Measurements from ENCODE around the gene MTFR1L. TPM values are rescaled to one million over a fixed set of nuclear protein-coding genes. Genes with fewer than 3 reads are reported as not detected.
A peak's percentile ranks its signal among the peaks of the same experiment; 100 is the strongest.

MTFR1L gene
- total RNA-seq, 4 donors from 2014 or later = 73.2 to 125 (median 93.6) TPM

GRCh38 chr1:25863486-25864262 lies 43.9 kb downstream of the MTFR1L start:
- H3K9me3 ChIP-seq = no peaks in the 10 kb centered on the region
- H3K4me3 ChIP-seq = no peak overlapping the region
- no peaks in the 10 kb centered on the region for H3K27me3 ChIP-seq
- TF ChIP-seq POLR2A (IDR thresholded peaks at IDR 0.05) = no peak
- TF ChIP-seq EP300 (IDR thresholded peaks at IDR 0.05; ENCODE audit: low read depth) = no peak
- no peak for TF ChIP-seq CTCF (IDR thresholded peaks at IDR 0.05)
- no peak for TF ChIP-seq POLR2AphosphoS5 (IDR thresholded peaks at IDR 0.05)
- no peaks in the 10 kb centered on the region for H3K36me3 ChIP-seq
- intact Hi-C loops (cut with DNase I; ENCODE audit: low total_unique reads) (no loop called here), in situ Hi-C loops (cut with MboI; ENCODE audit: low pct_ligation_motif_present in 1 of 4, low pct_unique_long_range_greater_than_20kb in 1 of 4, low sequenced_read_pairs in 3 of 4) (no loop called here)
- H3K27ac ChIP-seq = no peak overlapping the region
- H3K4me1 ChIP-seq = peaks cover 4 to 31% (median 22%) of the 10 kb centered on the region in 4 donors
- DNase-seq = no peak
- 79 to 93% methylated on average over 2 to 25 of the region's 25 CpGs for WGBS, 2 donors (ENCODE audit: low coverage in 1 of 2)

GRCh38 chr1:25864434-25864833 lies 44.7 kb downstream of the MTFR1L start:
- no peak overlapping the region for H3K27ac ChIP-seq
- no peak overlapping the region for H3K4me3 ChIP-seq
- peaks cover 0 to 25% (median 17%) of the 10 kb centered on the region in 4 donors for H3K4me1 ChIP-seq
- TF ChIP-seq POLR2AphosphoS5 (IDR thresholded peaks at IDR 0.05) (no peak), POLR2A (IDR thresholded peaks at IDR 0.05) (no peak), EP300 (IDR thresholded peaks at IDR 0.05; ENCODE audit: low read depth) (no peak), CTCF (IDR thresholded peaks at IDR 0.05) (no peak)
- no peaks in the 10 kb centered on the region for H3K36me3 ChIP-seq
- H3K9me3 ChIP-seq = no peaks in the 10 kb centered on the region
- H3K27me3 ChIP-seq = no peaks in the 10 kb centered on the region
- DNase-seq = no peak
- 87 to 90% methylated on average over 3 of the region's 3 CpGs for WGBS, 2 donors (ENCODE audit: low coverage in 1 of 2)
- intact Hi-C loops (cut with DNase I; ENCODE audit: low total_unique reads) (no loop called here), in situ Hi-C loops (cut with MboI; ENCODE audit: low pct_ligation_motif_present in 1 of 4, low pct_unique_long_range_greater_than_20kb in 1 of 4, low sequenced_read_pairs in 3 of 4) (no loop called here)

GRCh38 chr1:25866288-25866687 lies 46.5 kb downstream of the MTFR1L start:
- no peaks in the 10 kb centered on the region for H3K9me3 ChIP-seq
- no peaks in the 10 kb centered on the region for H3K27me3 ChIP-seq
- H3K27ac ChIP-seq = no peak overlapping the region
- WGBS, 2 donors (ENCODE audit: low coverage in 1 of 2) = 33 to 68% methylated on average over 1 of the region's 1 CpG
- H3K4me1 ChIP-seq = peaks cover 0 to 17% (median 14%) of the 10 kb centered on the region in 4 donors
- in situ Hi-C loops (cut with MboI; ENCODE audit: low pct_ligation_motif_present in 1 of 4, low pct_unique_long_range_greater_than_20kb in 1 of 4, low sequenced_read_pairs in 3 of 4) = no loop called here
- H3K36me3 ChIP-seq = no peaks in the 10 kb centered on the region
- H3K4me3 ChIP-seq = no peak overlapping the region
- no peak for DNase-seq
- no peak for TF ChIP-seq EP300 (IDR thresholded peaks at IDR 0.05; ENCODE audit: low read depth)
- no peak for TF ChIP-seq POLR2A (IDR thresholded peaks at IDR 0.05)
- TF ChIP-seq POLR2AphosphoS5 (IDR thresholded peaks at IDR 0.05) = no peak
- TF ChIP-seq CTCF (IDR thresholded peaks at IDR 0.05) = no peak
- intact Hi-C loops (cut with DNase I; ENCODE audit: low total_unique reads) = no loop called here

- Histone ChIP-seq H3K9me3 (no peaks in the 10 kb centered on the region), H3K4me1 (peaks cover 7 to 26% (median 22%) of the 10 kb centered on the region in 4 donors), H3K27me3 (no peaks in the 10 kb centered on the region), H3K4me3 (no peak overlapping the region), H3K27ac (peak overlapping the region in 1 of 4 donors; percentile 62), H3K36me3 (no peaks in the 10 kb centered on the region)
- in situ Hi-C loops (cut with MboI; ENCODE audit: low pct_ligation_motif_present in 1 of 4, low pct_unique_long_range_greater_than_20kb in 1 of 4, low sequenced_read_pairs in 3 of 4) = no loop called here
- DNase-seq = no peak
- TF ChIP-seq POLR2AphosphoS5 (IDR thresholded peaks at IDR 0.05) = no peak
- TF ChIP-seq EP300 (IDR thresholded peaks at IDR 0.05; ENCODE audit: low read depth) = no peak
- TF ChIP-seq POLR2A (IDR thresholded peaks at IDR 0.05) = no peak
- TF ChIP-seq CTCF (IDR thresholded peaks at IDR 0.05) = no peak
- intact Hi-C loops (cut with DNase I; ENCODE audit: low total_unique reads) = no loop called here
- WGBS, 2 donors (ENCODE audit: low coverage in 1 of 2) = 47 to 50% methylated on average over 6 to 9 of the region's 9 CpGs
These were observed 47.6 kb downstream of the MTFR1L start for GRCh38 chr1:25867210-25867991.

Measured in transverse colon (tissue), 4 donors.